HCT116 (cell line): ENCODE data around the gene NFIA. TPM values are rescaled to one million over a fixed set of nuclear protein-coding genes. Genes with fewer than 3 reads are reported as not detected.

Experiments
- ATAC-seq: fragments of 200-7000 bp; cut with Tn5 transposase; 2 replicates; pipeline ENCODE4 v1.9.1; 2020; ENCODE audit warnings: mild to moderate bottlenecking, moderate library complexity
- BruUV-seq: library from RNA; stranded (reverse); fragments of 400-500 nt; replicated peaks from 2 replicates; lab custom pipeline; 2021; lab: Mats Ljungman, UMichigan
- CTCF ChIA-PET: fragments of 300-600 bp; sonication (Branson Sonifier 250); formaldehyde crosslinking; loops from one replicate; lab custom pipeline; 2021; ENCODE audit warnings: antibody characterized with exemption; lab: Charles Lee
- POLR2A ChIA-PET: fragments of 300-600, 350-600 bp; sonication (Branson Sonifier 250); formaldehyde crosslinking; loops from one replicate; lab custom pipeline; 2021; ENCODE audit warnings: antibody characterized with exemption; lab: Charles Lee
- RAD21 ChIA-PET, 2 experiments: fragments of 300-600 bp; sonication (Branson Sonifier 250); formaldehyde crosslinking; loops; one replicate each; lab custom pipeline; 2023; ENCODE audit warnings: low total read pairs in 2 of 2; ENCODE audit not compliant: uncharacterized antibody in 2 of 2, unreplicated experiment in 2 of 2, low non-redundant PET in 1 of 2; lab: Charles Lee
- DNase-seq: peaks from one replicate; pipeline ENCODE4 v3.0.0-alpha.2; 2010; ENCODE audit warnings: low read depth, low spot score
- H2AFZ ChIP-seq: fragments of 200-600 bp; shearing (Covaris generic), sonication (generic); 2 replicates; pipeline ENCODE4 v1.6.1; 2017; ENCODE audit warnings: low read depth, mixed run types, mixed read lengths, antibody characterized with exemption, low read length; ENCODE audit not compliant: poor library complexity, severe bottlenecking
- H3K27ac ChIP-seq: 2 replicates; pipeline ENCODE4 v1.5.1; 2012; ENCODE audit warnings: low read depth, low read length
- H3K27me3 ChIP-seq: fragments of 200-600 bp; sonication (generic); 2 replicates; pipeline ENCODE4 v1.6.1; 2016; ENCODE audit warnings: mixed run types, low read length, mixed read lengths; ENCODE audit not compliant: insufficient read depth
- H3K36me3 ChIP-seq, 2 experiments: fragments of 200-500 bp in 1 of 2; fragments of 200-600 bp in 1 of 2; sonication (Bioruptor generic) in 1 of 2; sonication (generic) in 1 of 2; 2 replicates each; pipeline versions ENCODE4 v1.5.1 to v1.6.1; 2014 to 2016; ENCODE audit warnings: low read length in 2 of 2, inconsistent platforms in 1 of 2, mixed read lengths in 1 of 2, mixed run types in 1 of 2; ENCODE audit not compliant: insufficient read depth in 2 of 2, control insufficient read depth in 1 of 2
- H3K4me1 ChIP-seq, 2 experiments: fragments of 200-600 bp in 1 of 2; sonication (generic) in 1 of 2; 2 replicates each; pipeline versions ENCODE4 v1.5.1 to v1.6.1; 2012 to 2017; ENCODE audit warnings: low read length in 2 of 2, inconsistent platforms in 1 of 2, mild to moderate bottlenecking in 1 of 2, mixed read lengths in 1 of 2, mixed run types in 1 of 2, moderate library complexity in 1 of 2; ENCODE audit not compliant: insufficient read depth in 2 of 2, control insufficient read depth in 1 of 2
- H3K4me2 ChIP-seq: fragments of 200-600 bp; sonication (generic); 2 replicates; pipeline ENCODE4 v1.6.1; 2017; ENCODE audit warnings: mixed run types, low read length, mixed read lengths
- H3K4me3 ChIP-seq, 2 experiments: fragments of 200-600 bp in 1 of 2; sonication (generic) in 1 of 2; replicated peaks in 1 of 2; 2 replicates each; pipeline ENCODE4 v1.5.1; 2011 to 2016; ENCODE audit warnings: low read length in 2 of 2, control low read depth in 1 of 2, low read depth in 1 of 2, mild to moderate bottlenecking in 1 of 2, mixed read lengths in 1 of 2, mixed run types in 1 of 2
- H3K79me2 ChIP-seq: fragments of 200-600 bp; sonication (generic); 2 replicates; pipeline ENCODE4 v1.6.1; 2017; ENCODE audit warnings: mild to moderate bottlenecking, mixed run types, low read length, moderate library complexity, mixed read lengths; ENCODE audit not compliant: insufficient read depth
- H3K9ac ChIP-seq: fragments of 200-600 bp; sonication (generic); 2 replicates; pipeline ENCODE4 v1.6.1; 2016; ENCODE audit warnings: low read length, mixed read lengths
- H3K9me2 ChIP-seq: fragments of 200-600 bp; sonication (generic), shearing (Covaris generic); 2 replicates; pipeline ENCODE4 v1.6.1; 2017; ENCODE audit warnings: mixed run types, mild to moderate bottlenecking, moderate library complexity; ENCODE audit not compliant: insufficient read depth
- H3K9me3 ChIP-seq, 2 experiments: fragments of 200-500 bp in 1 of 2; fragments of 200-600 bp in 1 of 2; sonication (Bioruptor generic) in 1 of 2; sonication (generic) in 1 of 2; 2 replicates each; pipeline ENCODE4 v1.6.1; 2014 to 2017; ENCODE audit warnings: low read length in 2 of 2, mixed read lengths in 2 of 2, inconsistent platforms in 1 of 2, low read depth in 1 of 2, mild to moderate bottlenecking in 1 of 2, mixed run types in 1 of 2, moderate library complexity in 1 of 2; ENCODE audit not compliant: control insufficient read depth in 1 of 2, insufficient read depth in 1 of 2
- H4K20me1 ChIP-seq: fragments of 200-600 bp; sonication (generic), shearing (Covaris generic); 2 replicates; pipeline ENCODE4 v1.6.1; 2017; ENCODE audit warnings: mixed run types, mild to moderate bottlenecking, moderate library complexity; ENCODE audit not compliant: insufficient read depth
- CBX3 ChIP-seq: IDR thresholded peaks from 2 replicates; pipeline ENCODE4 v1.6.1; 2012; ENCODE audit warnings: low read depth
- EGR1 ChIP-seq: IDR thresholded peaks from 2 replicates; pipeline ENCODE4 v1.6.1; 2012; ENCODE audit warnings: low read depth
- EZH2 ChIP-seq: fragments of 200-600 bp; sonication (generic); IDR thresholded peaks from 2 replicates; pipeline ENCODE4 v1.6.1; 2017; ENCODE audit warnings: antibody characterized with exemption, mixed run types
- FOSL1 ChIP-seq: IDR thresholded peaks from 2 replicates; pipeline ENCODE4 v1.6.1; 2012; ENCODE audit warnings: low read depth
- JUND ChIP-seq: IDR thresholded peaks from 2 replicates; pipeline ENCODE4 v1.6.1; 2012
- POLR2A ChIP-seq: IDR thresholded peaks from 2 replicates; pipeline ENCODE4 v1.7.0; 2011; ENCODE audit warnings: borderline replicate concordance; ENCODE audit not compliant: insufficient read depth, insufficient read length; ENCODE audit errors: extremely low read depth
- POLR2AphosphoS5 ChIP-seq: IDR thresholded peaks from 2 replicates; pipeline ENCODE4 v1.6.1; 2011; ENCODE audit warnings: mild to moderate bottlenecking, low read depth, low read length, moderate library complexity
- RAD21 ChIP-seq: IDR thresholded peaks from 2 replicates; pipeline ENCODE4 v1.6.1; 2012; ENCODE audit warnings: low read depth, mild to moderate bottlenecking
- SP1 ChIP-seq: IDR thresholded peaks from 2 replicates; pipeline ENCODE4 v1.6.1; 2012; ENCODE audit warnings: low read depth
- TCF7L2 ChIP-seq: IDR thresholded peaks from 2 replicates; pipeline ENCODE4 v1.7.0; 2011; ENCODE audit warnings: borderline replicate concordance, inconsistent platforms; ENCODE audit not compliant: insufficient read depth, insufficient read length; ENCODE audit errors: extremely low read depth
- YY1 ChIP-seq: IDR thresholded peaks from 2 replicates; pipeline ENCODE4 v1.6.1; 2011; ENCODE audit warnings: low read length, low read depth, moderate library complexity, mild to moderate bottlenecking; ENCODE audit not compliant: insufficient replicate concordance; ENCODE audit errors: extremely low read depth
- ZFX ChIP-seq: fragments of 450-650 bp; IDR thresholded peaks from 2 replicates; pipeline ENCODE4 v1.6.1; 2017
- intact Hi-C: fragments of 100-400 bp; cut with micrococcal nuclease; formaldehyde crosslinking; loops from 2 replicates; pipeline ENCODE4 v1.10.0; 2022
- total RNA-seq: library from RNA; stranded (reverse); gene quantifications from one replicate; pipeline ENCODE4 v1.2.1, GENCODE V29; 2021; ENCODE audit not compliant: unreplicated experiment
- TF ChIP-seq, protein P1 (sequence below): IDR thresholded peaks from 2 replicates; pipeline ENCODE4 v1.6.1; 2012
- TF ChIP-seq, protein P2 (sequence below): IDR thresholded peaks from 2 replicates; pipeline ENCODE4 v1.6.1; 2011; ENCODE audit warnings: mild to moderate bottlenecking, low read length, moderate library complexity; ENCODE audit not compliant: insufficient replicate concordance; ENCODE audit errors: extremely low read depth
- TF ChIP-seq, protein P3 (sequence below): IDR thresholded peaks from 2 replicates; pipeline ENCODE4 v1.6.1; 2012; ENCODE audit warnings: low read depth

Gene NFIA
- total RNA-seq, 1 experiment from 2014 or later, result 17.2 TPM

DNA sequence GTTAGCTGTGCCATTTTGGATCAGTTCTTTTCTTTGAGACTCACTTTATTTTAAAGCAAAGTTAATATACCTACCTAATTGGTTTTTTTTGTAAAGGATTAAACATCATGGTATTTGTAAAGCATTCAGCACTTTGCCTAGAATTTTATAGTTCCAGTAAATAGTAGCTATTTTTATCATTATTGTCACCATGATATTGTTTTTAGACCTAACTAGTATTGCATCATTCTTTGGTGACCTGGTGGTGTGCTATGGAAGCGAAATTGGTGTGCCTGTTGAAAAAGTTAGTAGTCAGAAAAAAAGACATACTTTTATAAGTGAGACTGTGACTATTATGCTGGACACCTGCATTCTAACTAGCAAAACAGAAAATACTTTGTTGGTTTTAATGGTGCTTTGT, 81.0 kb downstream of the NFIA start:
- DNase-seq (no peak), ATAC-seq (no peak)
- H3K79me2 ChIP-seq, result no peaks in the 10 kb centered on the region
- no peak overlapping the region for H3K27ac ChIP-seq
- no peak for TF ChIP-seq JUND
- TF ChIP-seq ZFX, result no peak
- no peak for TF ChIP-seq POLR2A
- TF ChIP-seq POLR2AphosphoS5, result no peak
- TF ChIP-seq SP1, result no peak
- TF ChIP-seq CBX3, result no peak
- TF ChIP-seq EZH2, result no peak
- TF ChIP-seq FOSL1, result no peak
- no peak for TF ChIP-seq EGR1
- TF ChIP-seq, protein P1, sequence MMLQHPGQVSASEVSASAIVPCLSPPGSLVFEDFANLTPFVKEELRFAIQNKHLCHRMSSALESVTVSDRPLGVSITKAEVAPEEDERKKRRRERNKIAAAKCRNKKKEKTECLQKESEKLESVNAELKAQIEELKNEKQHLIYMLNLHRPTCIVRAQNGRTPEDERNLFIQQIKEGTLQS, result no peak
- no peak for TF ChIP-seq TCF7L2
- TF ChIP-seq, protein P2, sequence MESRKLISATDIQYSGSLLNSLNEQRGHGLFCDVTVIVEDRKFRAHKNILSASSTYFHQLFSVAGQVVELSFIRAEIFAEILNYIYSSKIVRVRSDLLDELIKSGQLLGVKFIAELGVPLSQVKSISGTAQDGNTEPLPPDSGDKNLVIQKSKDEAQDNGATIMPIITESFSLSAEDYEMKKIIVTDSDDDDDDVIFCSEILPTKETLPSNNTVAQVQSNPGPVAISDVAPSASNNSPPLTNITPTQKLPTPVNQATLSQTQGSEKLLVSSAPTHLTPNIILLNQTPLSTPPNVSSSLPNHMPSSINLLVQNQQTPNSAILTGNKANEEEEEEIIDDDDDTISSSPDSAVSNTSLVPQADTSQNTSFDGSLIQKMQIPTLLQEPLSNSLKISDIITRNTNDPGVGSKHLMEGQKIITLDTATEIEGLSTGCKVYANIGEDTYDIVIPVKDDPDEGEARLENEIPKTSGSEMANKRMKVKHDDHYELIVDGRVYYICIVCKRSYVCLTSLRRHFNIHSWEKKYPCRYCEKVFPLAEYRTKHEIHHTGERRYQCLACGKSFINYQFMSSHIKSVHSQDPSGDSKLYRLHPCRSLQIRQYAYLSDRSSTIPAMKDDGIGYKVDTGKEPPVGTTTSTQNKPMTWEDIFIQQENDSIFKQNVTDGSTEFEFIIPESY, result no peak
- TF ChIP-seq RAD21, result no peak
- TF ChIP-seq, protein P3, sequence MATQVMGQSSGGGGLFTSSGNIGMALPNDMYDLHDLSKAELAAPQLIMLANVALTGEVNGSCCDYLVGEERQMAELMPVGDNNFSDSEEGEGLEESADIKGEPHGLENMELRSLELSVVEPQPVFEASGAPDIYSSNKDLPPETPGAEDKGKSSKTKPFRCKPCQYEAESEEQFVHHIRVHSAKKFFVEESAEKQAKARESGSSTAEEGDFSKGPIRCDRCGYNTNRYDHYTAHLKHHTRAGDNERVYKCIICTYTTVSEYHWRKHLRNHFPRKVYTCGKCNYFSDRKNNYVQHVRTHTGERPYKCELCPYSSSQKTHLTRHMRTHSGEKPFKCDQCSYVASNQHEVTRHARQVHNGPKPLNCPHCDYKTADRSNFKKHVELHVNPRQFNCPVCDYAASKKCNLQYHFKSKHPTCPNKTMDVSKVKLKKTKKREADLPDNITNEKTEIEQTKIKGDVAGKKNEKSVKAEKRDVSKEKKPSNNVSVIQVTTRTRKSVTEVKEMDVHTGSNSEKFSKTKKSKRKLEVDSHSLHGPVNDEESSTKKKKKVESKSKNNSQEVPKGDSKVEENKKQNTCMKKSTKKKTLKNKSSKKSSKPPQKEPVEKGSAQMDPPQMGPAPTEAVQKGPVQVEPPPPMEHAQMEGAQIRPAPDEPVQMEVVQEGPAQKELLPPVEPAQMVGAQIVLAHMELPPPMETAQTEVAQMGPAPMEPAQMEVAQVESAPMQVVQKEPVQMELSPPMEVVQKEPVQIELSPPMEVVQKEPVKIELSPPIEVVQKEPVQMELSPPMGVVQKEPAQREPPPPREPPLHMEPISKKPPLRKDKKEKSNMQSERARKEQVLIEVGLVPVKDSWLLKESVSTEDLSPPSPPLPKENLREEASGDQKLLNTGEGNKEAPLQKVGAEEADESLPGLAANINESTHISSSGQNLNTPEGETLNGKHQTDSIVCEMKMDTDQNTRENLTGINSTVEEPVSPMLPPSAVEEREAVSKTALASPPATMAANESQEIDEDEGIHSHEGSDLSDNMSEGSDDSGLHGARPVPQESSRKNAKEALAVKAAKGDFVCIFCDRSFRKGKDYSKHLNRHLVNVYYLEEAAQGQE, result no peak
- TF ChIP-seq YY1, result no peak
- no peak overlapping the region for H3K9ac ChIP-seq
- H3K9me2 ChIP-seq, result no peaks in the 10 kb centered on the region
- H3K4me2 ChIP-seq, result no peak overlapping the region
- H3K27me3 ChIP-seq, result no peaks in the 10 kb centered on the region
- H3K9me3 ChIP-seq, result no peaks in the 10 kb centered on the region
- H3K4me3 ChIP-seq, result no peak overlapping the region
- intact Hi-C loops, result no loop called here
- CTCF ChIA-PET, result no interaction called here
- no peaks in the 10 kb centered on the region for H4K20me1 ChIP-seq
- no peaks in the 10 kb centered on the region for H3K4me1 ChIP-seq
- POLR2A ChIA-PET, result no interaction called here
- no TSS peak for BruUV-seq
- H3K36me3 ChIP-seq, result no peaks in the 10 kb centered on the region
- H2AFZ ChIP-seq, result no peak overlapping the region
- RAD21 ChIA-PET, result no interaction called here
